GM18861 (cell line): ENCODE measurements around the gene STC2.

Source experiments
- ATAC-seq: cut with Tn5 transposase; IDR thresholded peaks from one replicate; pipeline ENCODE4 v1.9.1; 2021; ENCODE audit not compliant: unreplicated experiment

The STC2 gene

DNA sequence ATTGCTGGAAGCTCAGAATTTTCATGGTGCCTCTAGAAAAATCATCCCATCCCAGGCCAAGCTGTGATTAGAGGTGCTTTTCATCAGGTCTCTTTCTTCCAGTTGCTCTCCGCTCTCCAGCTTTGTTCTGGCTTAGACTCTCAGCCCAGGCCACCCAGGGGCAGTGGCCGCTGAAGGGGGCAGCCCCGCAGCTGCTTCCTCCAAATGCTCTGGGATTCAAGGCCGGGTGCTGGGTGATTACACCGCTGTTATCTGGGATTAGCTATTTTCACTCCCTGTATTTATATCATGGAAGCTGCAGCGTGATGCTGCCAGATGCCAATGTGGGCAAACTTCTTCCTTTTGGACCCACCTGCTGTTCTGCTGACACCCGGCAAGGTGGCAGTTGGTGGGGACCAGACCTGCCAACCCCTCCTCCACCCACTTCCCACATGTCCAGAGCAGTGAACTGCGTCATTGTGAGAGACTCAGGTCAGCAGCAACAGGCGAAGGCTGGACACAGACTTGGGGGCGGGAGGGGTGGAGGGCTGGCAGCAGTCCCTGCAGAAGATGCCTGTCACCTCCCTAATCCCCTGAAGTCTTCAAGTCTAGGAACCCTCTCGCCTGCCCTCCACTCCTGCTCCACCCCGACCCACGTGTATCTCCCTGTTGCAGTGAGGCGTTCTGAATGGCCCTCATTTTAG is 59.3 kb downstream of the STC2 start:
- ATAC-seq: no peak

DNA sequence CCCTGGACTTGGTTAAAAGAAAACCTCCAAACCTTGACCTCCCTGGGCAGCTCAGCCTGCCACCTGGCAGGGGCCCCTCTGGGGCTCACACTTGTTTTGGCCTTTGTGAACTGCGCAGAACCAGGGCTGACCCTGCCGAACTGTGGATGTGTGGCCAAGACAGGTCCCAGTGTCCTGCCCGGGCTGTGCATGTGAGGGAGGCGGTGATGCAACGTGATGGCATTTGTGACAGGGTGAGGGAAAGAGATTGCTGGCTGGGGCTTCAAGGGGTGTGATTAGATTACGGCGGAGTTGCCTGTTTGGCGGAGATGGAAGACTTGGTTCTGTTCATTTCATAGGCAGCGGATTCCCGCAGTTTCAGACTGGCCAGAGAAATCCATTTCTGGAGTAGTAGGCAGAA is 62.8 kb downstream of the STC2 start:
- ATAC-seq: no peak
